Retinal pigment epithelial cell (primary cell): ENCODE measurements around the gene ALAS1.

Experiments used
- DNase-seq: peaks from one replicate; pipeline ENCODE4 v3.0.0-alpha.2; 2010; ENCODE audit warnings: low read depth
- H3K4me3 ChIP-seq: 2 replicates; pipeline ENCODE4 v1.5.1; 2011; ENCODE audit warnings: mild to moderate bottlenecking, low read length, control low read depth, moderate library complexity
- TF ChIP-seq, protein P1 (sequence below): conservative IDR thresholded peaks from 2 replicates; pipeline ENCODE4 v1.5.1; 2011; ENCODE audit warnings: low read depth, low read length, control low read depth, inconsistent platforms

Gene ALAS1

DNA sequence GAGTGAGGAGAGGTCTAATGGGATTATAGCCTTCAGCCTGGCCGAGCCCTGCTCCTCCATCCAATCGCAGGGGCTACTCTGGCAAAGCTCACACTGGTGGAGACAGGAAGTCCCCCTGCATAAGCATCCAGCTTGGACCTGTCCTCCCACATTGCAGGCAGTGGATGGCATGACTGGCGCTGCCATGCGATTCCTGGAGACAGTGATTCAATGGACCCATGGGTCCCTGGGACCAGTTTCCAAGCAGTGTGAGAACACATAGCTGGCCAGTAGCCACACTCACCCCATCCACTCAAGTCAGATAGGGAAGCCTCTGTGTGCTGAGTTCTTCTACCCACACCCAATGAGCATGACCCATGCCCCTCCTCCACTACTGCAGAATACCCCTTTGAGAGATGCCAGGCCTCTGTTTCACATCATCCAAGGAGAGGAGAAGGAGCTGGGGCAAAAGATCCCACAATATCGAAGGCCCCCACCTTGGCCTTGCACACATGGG, 25.6 kb upstream of the ALAS1 start:
- DNase-seq, result no peak
- no peak overlapping the region for H3K4me3 ChIP-seq
- TF ChIP-seq, protein P1, sequence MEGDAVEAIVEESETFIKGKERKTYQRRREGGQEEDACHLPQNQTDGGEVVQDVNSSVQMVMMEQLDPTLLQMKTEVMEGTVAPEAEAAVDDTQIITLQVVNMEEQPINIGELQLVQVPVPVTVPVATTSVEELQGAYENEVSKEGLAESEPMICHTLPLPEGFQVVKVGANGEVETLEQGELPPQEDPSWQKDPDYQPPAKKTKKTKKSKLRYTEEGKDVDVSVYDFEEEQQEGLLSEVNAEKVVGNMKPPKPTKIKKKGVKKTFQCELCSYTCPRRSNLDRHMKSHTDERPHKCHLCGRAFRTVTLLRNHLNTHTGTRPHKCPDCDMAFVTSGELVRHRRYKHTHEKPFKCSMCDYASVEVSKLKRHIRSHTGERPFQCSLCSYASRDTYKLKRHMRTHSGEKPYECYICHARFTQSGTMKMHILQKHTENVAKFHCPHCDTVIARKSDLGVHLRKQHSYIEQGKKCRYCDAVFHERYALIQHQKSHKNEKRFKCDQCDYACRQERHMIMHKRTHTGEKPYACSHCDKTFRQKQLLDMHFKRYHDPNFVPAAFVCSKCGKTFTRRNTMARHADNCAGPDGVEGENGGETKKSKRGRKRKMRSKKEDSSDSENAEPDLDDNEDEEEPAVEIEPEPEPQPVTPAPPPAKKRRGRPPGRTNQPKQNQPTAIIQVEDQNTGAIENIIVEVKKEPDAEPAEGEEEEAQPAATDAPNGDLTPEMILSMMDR, result no peak

DNA sequence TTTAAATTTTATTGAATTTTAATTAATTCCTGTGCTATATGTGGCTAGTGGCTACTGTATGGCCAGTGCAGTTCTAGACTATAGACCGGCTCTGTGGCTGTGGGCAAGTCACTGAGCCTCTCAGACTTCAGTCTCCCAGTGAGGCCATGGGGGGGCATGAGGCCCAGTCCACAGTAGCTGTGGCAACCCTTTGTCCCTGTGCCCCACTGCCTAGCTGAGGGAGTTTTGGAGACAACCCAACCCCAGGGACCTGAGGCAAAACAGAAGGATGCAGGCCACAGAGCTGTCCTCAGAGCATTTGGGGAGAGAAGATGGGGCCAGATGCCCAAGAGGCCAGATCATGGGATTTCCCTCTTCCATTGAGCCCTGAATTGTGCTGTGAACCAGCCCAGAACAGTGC, 24.9 kb upstream of the ALAS1 start:
- no peak for DNase-seq
- TF ChIP-seq, protein P1, result no peak
- H3K4me3 ChIP-seq, result no peak overlapping the region

DNA sequence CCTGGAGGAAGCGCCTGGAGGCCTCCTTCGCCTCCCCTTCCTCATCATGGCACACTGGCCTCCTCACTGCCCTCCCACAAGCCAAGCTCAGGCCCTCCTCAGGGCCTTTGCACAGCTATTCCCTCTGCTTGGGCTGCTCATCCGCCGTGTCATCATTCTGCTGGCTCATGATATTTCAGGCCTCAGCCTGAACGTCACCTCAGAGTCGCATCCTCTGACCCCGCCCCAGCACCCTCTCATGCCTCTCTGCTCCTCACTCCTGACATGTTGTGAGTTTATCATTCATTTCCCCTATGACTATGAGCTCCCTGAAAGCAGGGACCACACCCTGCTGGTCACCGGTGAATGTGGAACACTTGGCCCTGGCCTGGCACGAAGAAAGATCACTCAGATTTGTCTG, 23.1 kb upstream of the ALAS1 start:
- DNase-seq, result no peak
- TF ChIP-seq, protein P1, result no peak
- no peak overlapping the region for H3K4me3 ChIP-seq

DNA sequence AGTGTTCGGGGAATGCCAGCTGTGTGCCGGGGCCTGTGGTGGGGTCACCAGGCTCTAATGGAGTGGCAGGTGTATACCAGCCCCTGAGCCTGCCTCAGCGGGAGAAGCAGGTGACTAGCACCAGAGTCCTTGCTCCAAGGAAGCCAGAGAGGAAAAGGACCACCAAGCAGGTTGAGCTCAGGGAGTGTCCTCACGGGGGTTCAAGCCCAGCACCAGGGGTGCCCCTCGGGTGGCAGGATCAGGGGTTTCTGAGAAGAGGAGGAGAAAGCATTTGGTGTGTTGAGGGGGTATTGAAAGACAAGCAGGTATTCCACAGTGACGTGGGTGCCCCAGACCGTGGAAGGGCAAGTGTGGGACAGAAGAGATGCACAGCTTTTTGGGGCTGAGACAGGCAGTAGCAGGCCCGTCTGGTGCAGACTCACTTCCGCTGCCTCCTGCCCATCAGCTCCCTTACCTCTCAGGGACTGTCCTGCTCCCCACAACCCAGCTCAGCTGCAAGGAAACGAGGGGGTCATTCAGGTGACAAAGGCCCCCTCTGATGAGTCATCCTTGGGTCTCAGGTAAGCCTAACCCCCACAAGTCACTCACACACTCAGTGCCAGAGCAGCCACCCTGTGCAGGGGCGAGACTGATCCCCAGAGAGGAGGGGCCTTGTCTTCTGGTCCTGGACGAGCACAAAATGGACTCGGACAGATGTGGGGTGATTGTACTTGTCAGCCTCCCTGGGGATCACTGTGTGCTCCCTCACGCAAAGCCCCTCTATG, 22.4 kb upstream of the ALAS1 start:
- TF ChIP-seq, protein P1, result no peak
- no peak overlapping the region for H3K4me3 ChIP-seq
- DNase-seq, result no peak

DNA sequence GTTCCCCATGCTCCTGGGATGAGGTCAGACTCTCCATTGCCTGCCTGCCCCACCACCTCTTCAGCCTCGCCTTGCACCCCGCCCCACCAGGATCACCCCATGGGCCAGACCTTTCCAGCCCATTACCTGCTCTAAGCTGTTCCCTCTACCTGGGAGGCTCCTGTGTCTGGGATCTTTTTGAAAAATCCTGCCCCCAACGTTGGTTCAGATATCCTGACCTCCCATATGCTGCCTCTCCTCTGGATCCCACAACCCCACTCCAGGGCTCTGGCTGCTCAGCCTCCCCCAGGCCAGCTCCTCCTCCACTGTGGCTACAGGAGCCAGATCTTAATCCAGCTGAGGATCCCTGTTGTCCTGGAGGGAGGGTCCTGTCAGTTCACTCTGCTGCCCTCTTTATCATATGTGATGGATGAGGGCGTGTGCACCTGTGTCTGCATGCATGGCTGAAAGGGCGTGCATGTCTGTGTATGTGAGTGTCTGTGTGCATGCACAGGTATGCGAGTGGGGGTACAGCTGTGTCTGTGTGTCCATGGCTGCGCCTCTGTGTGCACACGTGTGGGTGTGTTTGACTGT, 21.7 kb upstream of the ALAS1 start:
- no peak overlapping the region for H3K4me3 ChIP-seq
- TF ChIP-seq, protein P1, result no peak
- DNase-seq, result no peak

DNA sequence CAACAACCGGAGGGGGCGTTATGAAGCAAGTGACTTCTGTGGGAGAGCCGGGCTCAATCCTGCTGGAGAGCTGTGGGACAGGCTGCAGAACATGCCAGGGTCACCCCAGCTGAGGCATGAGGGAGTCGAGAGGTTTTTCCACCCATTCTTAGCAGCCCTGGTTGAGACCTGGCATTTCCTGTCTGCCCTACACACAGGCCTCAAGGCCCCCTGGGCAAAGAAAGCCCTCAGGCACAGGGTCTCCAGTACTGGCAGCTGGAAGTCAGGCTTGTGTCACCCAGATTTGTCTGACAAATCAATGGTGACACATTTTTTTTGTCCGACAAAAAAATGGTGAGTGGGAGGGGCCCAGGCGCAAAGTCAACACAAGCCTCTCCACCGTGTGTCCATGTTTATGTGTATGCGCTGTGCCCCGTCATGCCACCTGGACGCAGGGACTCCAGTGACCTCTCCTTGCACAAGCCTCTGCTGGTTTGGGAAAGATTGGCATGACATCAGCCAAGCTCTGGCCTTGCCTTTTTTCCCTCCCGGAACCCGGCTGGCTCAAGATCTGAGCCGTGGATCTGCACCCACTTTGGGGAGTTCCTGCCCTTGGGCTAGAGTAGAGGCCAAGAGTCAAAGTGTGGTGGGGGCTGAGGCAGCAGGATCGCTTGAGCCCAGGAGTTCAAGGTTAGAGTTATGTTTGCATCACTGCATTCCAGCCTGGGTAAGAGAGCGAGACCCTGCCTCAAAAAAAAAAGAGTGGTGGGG, 20.8 kb upstream of the ALAS1 start:
- no peak for DNase-seq

More for the DNA sequence above, 20.8 kb upstream of the ALAS1 start:
- no peak overlapping the region for H3K4me3 ChIP-seq
- TF ChIP-seq, protein P1, result no peak
